CD4-positive, alpha-beta T cell treated with Interleukin-17A for 4 hours (primary cell): ENCODE results near the gene LAMP1.
"Not testable (repeated sequence)": the region's sequence is repeated elsewhere in the genome, so short reads cannot be mapped to it uniquely, and the experiment has no call there.

Experiments
- DNase-seq: peaks from one replicate; pipeline ENCODE4 v3.0.0-alpha.2; 2020; ENCODE audit warnings: mixed read lengths

Gene LAMP1

GRCh38 chr13:113296823-113297369 is at the start of gene LAMP1:
Gene LAMP1, plus strand, starts transcription at chr13:113297239. Its CDS starts 196 bp downstream, at chr13:113297435.
- peak; percentile 98 for DNase-seq

- DNase-seq, result no peak
These were observed 44.4 kb upstream of the LAMP1 start for GRCh38 chr13:113252516-113253095.

GRCh38 chr13:113257908-113258307 is 39.1 kb upstream of the LAMP1 start:
- not testable (repeated sequence) for DNase-seq

GRCh38 chr13:113258321-113259054 is 38.6 kb upstream of the LAMP1 start:
- DNase-seq, result no peak

GRCh38 chr13:113260996-113261395 is 36.0 kb upstream of the LAMP1 start:
- DNase-seq, result no peak

- DNase-seq, result not testable (repeated sequence)
These were observed 34.0 kb upstream of the LAMP1 start for GRCh38 chr13:113263016-113263415.

- no peak for DNase-seq
These were observed 29.2 kb upstream of the LAMP1 start for GRCh38 chr13:113267642-113268405.

GRCh38 chr13:113272031-113272430 is 25.0 kb upstream of the LAMP1 start:
- no peak for DNase-seq

GRCh38 chr13:113272701-113273181 is 24.3 kb upstream of the LAMP1 start:
- no peak for DNase-seq

- no peak for DNase-seq
These were observed 23.7 kb upstream of the LAMP1 start for GRCh38 chr13:113273321-113273720.

- DNase-seq, result no peak
These were observed 23.0 kb upstream of the LAMP1 start for GRCh38 chr13:113273851-113274590.

GRCh38 chr13:113274721-113275120 is 22.3 kb upstream of the LAMP1 start:
- DNase-seq, result no peak

- peak; percentile 52 for DNase-seq
These were observed 21.7 kb upstream of the LAMP1 start for GRCh38 chr13:113275387-113275786.

- DNase-seq, result no peak
These were observed 16.9 kb upstream of the LAMP1 start for GRCh38 chr13:113280126-113280525.

GRCh38 chr13:113283904-113284303 is 13.1 kb upstream of the LAMP1 start:
- DNase-seq, result no peak

GRCh38 chr13:113288880-113289279 is 8.2 kb upstream of the LAMP1 start:
- DNase-seq, result no peak

GRCh38 chr13:113291129-113291528 is 5.9 kb upstream of the LAMP1 start:
- DNase-seq, result no peak

GRCh38 chr13:113292021-113292862 is 4.8 kb upstream of the LAMP1 start:
- no peak for DNase-seq

GRCh38 chr13:113293686-113294085 is 3.4 kb upstream of the LAMP1 start:
- no peak for DNase-seq

GRCh38 chr13:113295776-113296175 is 1.3 kb upstream of the LAMP1 start:
- no peak for DNase-seq

- DNase-seq, result peak; percentile 43
These were observed 467 bp downstream of the LAMP1 start for GRCh38 chr13:113297370-113298042.
